ENCODE data around the gene ACTG2. TPM values are rescaled to one million over a fixed set of nuclear protein-coding genes. Genes with fewer than 3 reads are reported as not detected.

Gene ACTG2
- polyA plus RNA-seq, 1 donor (not counting 4 experiments of a cell fraction or from before 2014, with no cell fraction given) = not detected

DNA sequence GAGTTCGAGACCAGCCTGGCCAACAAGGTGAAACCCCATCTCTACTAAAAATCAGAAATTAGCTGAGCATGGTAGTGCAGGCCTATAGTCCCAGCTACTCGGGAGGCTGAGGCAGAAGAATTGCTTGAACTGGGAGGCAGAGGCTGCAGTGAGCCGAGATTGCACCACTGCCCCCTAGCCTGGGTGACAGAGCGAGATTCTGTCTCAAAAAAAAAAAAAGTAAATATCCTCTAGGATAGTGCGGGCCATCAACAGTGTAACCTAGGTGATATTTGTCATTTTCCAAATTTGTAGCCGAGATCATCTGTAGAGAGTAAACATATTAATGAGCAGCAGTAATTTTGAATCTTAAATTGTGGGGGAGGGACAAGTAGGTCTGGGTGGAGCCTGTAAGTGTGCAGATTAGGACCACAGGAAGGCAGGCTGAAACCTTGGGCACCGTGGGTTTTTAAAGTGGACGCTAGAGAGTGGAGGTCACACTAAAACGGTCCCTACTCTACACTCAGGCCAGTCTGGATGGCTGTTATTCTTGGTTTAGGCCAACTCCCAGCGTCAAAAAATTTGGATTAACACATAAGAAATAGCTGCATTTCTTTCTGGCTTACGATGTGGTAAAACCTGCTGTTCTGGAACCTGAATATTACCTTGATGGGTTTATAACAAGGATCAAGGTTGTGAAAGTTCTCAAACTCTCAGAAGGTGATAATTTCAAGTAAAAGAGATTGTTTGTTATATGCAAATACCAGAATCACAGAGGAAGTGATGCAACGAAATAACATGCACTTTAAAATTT lies 69.2 kb downstream of the ACTG2 start:
- no peaks in the 10 kb centered on the region for H3K79me2 ChIP-seq (ENCODE audit: control insufficient read depth, insufficient read depth, low read length)
- H3K9me3 ChIP-seq (ENCODE audit: control insufficient read depth, low read depth, low read length) = no peaks in the 10 kb centered on the region
- no peak for FAIRE-seq
- no peak overlapping the region for H3K4me3 ChIP-seq (ENCODE audit: control insufficient read depth in 2 of 3, extremely low read depth in 1 of 3, insufficient read depth in 2 of 3, low read depth in 1 of 3, low read length in 3 of 3)
- peaks cover 9 to 12% of the 10 kb centered on the region in 2 experiments for H3K36me3 ChIP-seq (ENCODE audit: control insufficient read depth in 2 of 2, extremely low read depth in 1 of 2, insufficient read depth in 2 of 2, low read length in 2 of 2)
- TF ChIP-seq EZH2 (IDR thresholded peaks at IDR 0.05; ENCODE audit: low read length) = no peak
- TF ChIP-seq, protein P1, sequence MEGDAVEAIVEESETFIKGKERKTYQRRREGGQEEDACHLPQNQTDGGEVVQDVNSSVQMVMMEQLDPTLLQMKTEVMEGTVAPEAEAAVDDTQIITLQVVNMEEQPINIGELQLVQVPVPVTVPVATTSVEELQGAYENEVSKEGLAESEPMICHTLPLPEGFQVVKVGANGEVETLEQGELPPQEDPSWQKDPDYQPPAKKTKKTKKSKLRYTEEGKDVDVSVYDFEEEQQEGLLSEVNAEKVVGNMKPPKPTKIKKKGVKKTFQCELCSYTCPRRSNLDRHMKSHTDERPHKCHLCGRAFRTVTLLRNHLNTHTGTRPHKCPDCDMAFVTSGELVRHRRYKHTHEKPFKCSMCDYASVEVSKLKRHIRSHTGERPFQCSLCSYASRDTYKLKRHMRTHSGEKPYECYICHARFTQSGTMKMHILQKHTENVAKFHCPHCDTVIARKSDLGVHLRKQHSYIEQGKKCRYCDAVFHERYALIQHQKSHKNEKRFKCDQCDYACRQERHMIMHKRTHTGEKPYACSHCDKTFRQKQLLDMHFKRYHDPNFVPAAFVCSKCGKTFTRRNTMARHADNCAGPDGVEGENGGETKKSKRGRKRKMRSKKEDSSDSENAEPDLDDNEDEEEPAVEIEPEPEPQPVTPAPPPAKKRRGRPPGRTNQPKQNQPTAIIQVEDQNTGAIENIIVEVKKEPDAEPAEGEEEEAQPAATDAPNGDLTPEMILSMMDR (optimal IDR thresholded peaks at IDR 0.05 in 1 of 3, IDR thresholded peaks at IDR 0.05 in 1 of 3, conservative IDR thresholded peaks at IDR 0.05 in 1 of 3; ENCODE audit: extremely low read depth in 1 of 3, insufficient read depth in 2 of 3, low read length in 3 of 3) = no peak
- no peaks in the 10 kb centered on the region for H3K9me1 ChIP-seq (ENCODE audit: control insufficient read depth, extremely low read depth, insufficient read depth, low read length)
- H3K4me1 ChIP-seq (ENCODE audit: control insufficient read depth, extremely low read depth, insufficient read depth, low read length) = no peaks in the 10 kb centered on the region
- H3K27ac ChIP-seq (ENCODE audit: control insufficient read depth, insufficient read depth, low read length) = no peak overlapping the region
- no peak overlapping the region for H3K4me2 ChIP-seq (ENCODE audit: control insufficient read depth, extremely low read depth, insufficient read depth, low read depth, low read length)
- H3K9ac ChIP-seq (ENCODE audit: control insufficient read depth, extremely low read depth, insufficient read depth, low read length) = no peak overlapping the region
- dilution Hi-C loops (cut with MboI; ENCODE audit: extremely low pct_ligation_motif_present, low sequenced_read_pairs) = no loop called here
- no peaks in the 10 kb centered on the region for H4K20me1 ChIP-seq (ENCODE audit: control insufficient read depth, extremely low read depth, insufficient read depth, low read length)
- no peak overlapping the region for H2AFZ ChIP-seq (ENCODE audit: control insufficient read depth, low read length)
- DNase-seq (ENCODE audit: low read depth, low spot score) = no peak
- H3K27me3 ChIP-seq (ENCODE audit: control insufficient read depth, extremely low read depth, insufficient read depth, low read length) = no peaks in the 10 kb centered on the region

DNA sequence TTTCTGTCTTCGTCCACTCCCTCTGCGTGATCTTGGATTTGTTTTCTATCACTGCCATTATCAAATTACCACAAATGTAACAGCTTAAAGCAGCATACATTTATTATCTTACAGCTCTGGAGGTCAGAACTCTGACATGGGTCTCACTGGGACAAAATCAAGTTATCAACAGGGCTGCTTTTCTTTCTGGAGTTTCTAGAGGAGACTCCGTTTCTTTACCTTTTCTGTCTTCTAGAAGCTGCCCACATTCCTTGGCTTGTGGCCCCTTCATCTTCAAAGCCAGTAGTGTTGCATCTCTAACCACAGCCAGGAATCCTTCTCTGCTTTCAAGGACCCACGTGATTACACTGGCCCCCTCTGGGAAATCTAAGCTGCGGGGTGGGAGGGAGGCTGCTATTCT lies 70.0 kb downstream of the ACTG2 start:
- Histone ChIP-seq H4K20me1 (ENCODE audit: control insufficient read depth, extremely low read depth, insufficient read depth, low read length) (no peaks in the 10 kb centered on the region), H3K4me1 (ENCODE audit: control insufficient read depth, extremely low read depth, insufficient read depth, low read length) (no peaks in the 10 kb centered on the region), H3K79me2 (ENCODE audit: control insufficient read depth, insufficient read depth, low read length) (no peaks in the 10 kb centered on the region), H3K9ac (ENCODE audit: control insufficient read depth, extremely low read depth, insufficient read depth, low read length) (no peak overlapping the region), H3K27me3 (ENCODE audit: control insufficient read depth, extremely low read depth, insufficient read depth, low read length) (no peaks in the 10 kb centered on the region), H2AFZ (ENCODE audit: control insufficient read depth, low read length) (no peak overlapping the region), H3K9me1 (ENCODE audit: control insufficient read depth, extremely low read depth, insufficient read depth, low read length) (no peaks in the 10 kb centered on the region), H3K36me3 (ENCODE audit: control insufficient read depth in 2 of 2, extremely low read depth in 1 of 2, insufficient read depth in 2 of 2, low read length in 2 of 2) (peaks cover 5 to 11% of the 10 kb centered on the region in 2 experiments), H3K9me3 (ENCODE audit: control insufficient read depth, low read depth, low read length) (no peaks in the 10 kb centered on the region), H3K4me3 (ENCODE audit: control insufficient read depth in 2 of 3, extremely low read depth in 1 of 3, insufficient read depth in 2 of 3, low read depth in 1 of 3, low read length in 3 of 3) (no peak overlapping the region), H3K4me2 (ENCODE audit: control insufficient read depth, extremely low read depth, insufficient read depth, low read depth, low read length) (no peak overlapping the region), H3K27ac (ENCODE audit: control insufficient read depth, insufficient read depth, low read length) (no peak overlapping the region)
- DNase-seq (ENCODE audit: low read depth, low spot score) = no peak
- dilution Hi-C loops (cut with MboI; ENCODE audit: extremely low pct_ligation_motif_present, low sequenced_read_pairs) = no loop called here
- FAIRE-seq = no peak
- TF ChIP-seq EZH2 (IDR thresholded peaks at IDR 0.05; ENCODE audit: low read length) = no peak
- TF ChIP-seq, protein P1 (optimal IDR thresholded peaks at IDR 0.05 in 1 of 3, IDR thresholded peaks at IDR 0.05 in 1 of 3, conservative IDR thresholded peaks at IDR 0.05 in 1 of 3; ENCODE audit: extremely low read depth in 1 of 3, insufficient read depth in 2 of 3, low read length in 3 of 3) = no peak

All from keratinocyte (primary cell).